Renal pelvis (tissue), 4 donors: ENCODE measurements around the gene NCOA3. TPM values are rescaled to one million over a fixed set of nuclear protein-coding genes. Genes with fewer than 3 reads are reported as not detected.
"Not testable (repeated sequence)": the region's sequence is repeated elsewhere in the genome, so short reads cannot be mapped to it uniquely, and the experiment has no call there.

Experiments used
- DNase-seq: peaks from one replicate; pipeline ENCODE4 v3.0.0-alpha.2; 2013
- polyA plus RNA-seq, 3 donors: library from polyadenylated mRNA; unstranded; fragments of 120-200 nt; gene quantifications; one replicate each; pipeline ENCODE4 v1.2.1, GENCODE V29; 2013; ENCODE audit not compliant: insufficient read length in 3 of 3

The NCOA3 gene
- polyA plus RNA-seq, 3 donors = 31.5 to 40.1 (median 36.1) TPM

GRCh38 chr20:47561180-47561579, 59.5 kb downstream of the NCOA3 start:
- no peak for DNase-seq

GRCh38 chr20:47561603-47562583, 60.2 kb downstream of the NCOA3 start:
- DNase-seq = no peak

GRCh38 chr20:47566269-47566668, 64.6 kb downstream of the NCOA3 start:
- no peak for DNase-seq

GRCh38 chr20:47568019-47568418, 66.3 kb downstream of the NCOA3 start:
- peak; percentile 71 for DNase-seq

GRCh38 chr20:47568837-47569410, 67.2 kb downstream of the NCOA3 start:
- no peak for DNase-seq

GRCh38 chr20:47571426-47571825, 69.7 kb downstream of the NCOA3 start:
- no peak for DNase-seq

- DNase-seq = no peak
These were observed 70.5 kb downstream of the NCOA3 start for GRCh38 chr20:47572105-47572729.

GRCh38 chr20:47573559-47573958, 71.9 kb downstream of the NCOA3 start:
- no peak for DNase-seq

GRCh38 chr20:47574616-47575364, 73.1 kb downstream of the NCOA3 start:
- no peak for DNase-seq

- peak; percentile 96 for DNase-seq
These were observed 74.9 kb downstream of the NCOA3 start for GRCh38 chr20:47576516-47577033.

- no peak for DNase-seq
These were observed 75.6 kb downstream of the NCOA3 start for GRCh38 chr20:47577314-47577713.

GRCh38 chr20:47578543-47578942, 76.9 kb downstream of the NCOA3 start:
- DNase-seq = no peak

GRCh38 chr20:47580686-47581085, 79.0 kb downstream of the NCOA3 start:
- not testable (repeated sequence) for DNase-seq

- no peak for DNase-seq
These were observed 79.4 kb downstream of the NCOA3 start for GRCh38 chr20:47581090-47581489.

GRCh38 chr20:47583551-47583950, 81.9 kb downstream of the NCOA3 start:
- DNase-seq = no peak

- DNase-seq = no peak
These were observed 83.5 kb downstream of the NCOA3 start for GRCh38 chr20:47585087-47585747.

- DNase-seq = no peak
These were observed 85.1 kb downstream of the NCOA3 start for GRCh38 chr20:47586649-47587294.

GRCh38 chr20:47588158-47588557, 86.5 kb downstream of the NCOA3 start:
- DNase-seq = no peak

GRCh38 chr20:47591231-47591630, 89.5 kb downstream of the NCOA3 start:
- no peak for DNase-seq

GRCh38 chr20:47594157-47594556, 92.5 kb downstream of the NCOA3 start:
- no peak for DNase-seq

GRCh38 chr20:47595138-47595537, 93.5 kb downstream of the NCOA3 start:
- DNase-seq = not testable (repeated sequence)
